Right atrium auricular region (tissue), 2 donors: ENCODE data around the gene CBFA2T3. TPM values are rescaled to one million over a fixed set of nuclear protein-coding genes. Genes with fewer than 3 reads are reported as not detected.
"Not testable (repeated sequence)": the region's sequence is repeated elsewhere in the genome, so short reads cannot be mapped to it uniquely, and the experiment has no call there.

Source experiments
- DNase-seq: peaks from one replicate; pipeline ENCODE4 v3.0.0-alpha.2; 2019; ENCODE audit warnings: low spot score
- H3K27ac ChIP-seq, 2 donors: fragments of 200-600 bp; sonication (generic); 1 replicate in 1 of 2; 2 replicates in 1 of 2; pipeline ENCODE4 v1.5.1; 2016 to 2019
- H3K27me3 ChIP-seq, 2 donors: fragments of 200-600 bp; sonication (generic); one replicate each; pipeline versions ENCODE4 v1.5.1 to v1.6.0; 2017 to 2019
- H3K36me3 ChIP-seq: fragments of 200-600 bp; sonication (generic); one replicate; pipeline ENCODE4 v1.5.1; 2016
- H3K4me1 ChIP-seq, 2 donors: fragments of 200-600 bp; sonication (generic); one replicate each; pipeline versions ENCODE4 v1.5.1 to v1.6.0; 2017 to 2019
- H3K4me3 ChIP-seq, 2 donors: fragments of 200-600 bp; sonication (generic); 1 replicate in 1 of 2; 2 replicates in 1 of 2; pipeline ENCODE4 v1.5.1; 2017 to 2019; ENCODE audit warnings: mild to moderate bottlenecking in 1 of 2, moderate library complexity in 1 of 2
- H3K9me3 ChIP-seq, 2 donors: fragments of 200-600 bp; sonication (generic); one replicate each; pipeline ENCODE4 v1.5.1; 2019
- total RNA-seq, 2 donors: library from RNA; depleted of rRNA; stranded (reverse); fragments of >200 nt; gene quantifications; one replicate each; pipeline ENCODE4 v1.1.0, GENCODE V29; 2016
- TF ChIP-seq, protein P1 (sequence below), 2 donors: fragments of 200-600 bp; sonication (generic); IDR thresholded peaks; one replicate each; pipeline ENCODE4 v1.5.1; 2019; ENCODE audit warnings: antibody characterized with exemption in 2 of 2

The CBFA2T3 gene
- total RNA-seq, 2 donors from 2014 or later = 1.1 to 2.6 TPM

DNA sequence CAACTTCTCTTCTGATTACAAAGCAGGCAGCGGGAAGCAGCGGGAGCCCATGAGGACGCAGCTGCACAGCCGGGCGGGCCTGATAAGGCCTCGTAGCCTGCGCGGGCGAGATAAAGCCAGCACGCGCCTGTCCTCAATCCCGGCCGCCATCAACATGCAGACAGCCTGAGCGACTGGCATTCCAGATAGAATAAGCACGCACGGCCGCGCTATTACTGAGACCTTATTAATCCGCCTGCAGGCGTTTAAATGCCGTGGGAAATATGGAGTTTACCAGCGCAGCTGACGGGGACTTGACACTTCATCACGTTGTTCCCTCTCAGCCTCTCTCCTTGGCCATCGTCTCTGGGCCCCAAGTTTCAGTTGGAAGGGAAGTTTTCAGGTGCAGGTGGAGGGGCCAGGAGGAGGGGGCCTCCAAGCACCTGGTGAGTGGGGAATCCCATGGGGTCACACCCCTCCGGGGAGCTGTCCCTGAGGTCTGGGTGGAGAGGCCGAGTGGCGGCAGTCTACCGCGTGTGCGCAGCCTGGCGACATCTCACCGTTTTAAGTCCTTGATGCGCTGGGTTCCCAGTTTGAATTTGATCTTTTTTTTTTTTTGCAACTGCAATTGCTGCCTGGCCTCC is 27.3 kb upstream of the CBFA2T3 start:
- Histone ChIP-seq H3K27me3 (peaks cover 0 to 6% of the 10 kb centered on the region in 2 donors), H3K9me3 (peaks cover 0 to 19% of the 10 kb centered on the region in 2 donors), H3K4me1 (peaks cover 0 to 18% of the 10 kb centered on the region in 2 donors), H3K4me3 (no peak overlapping the region), H3K27ac (no peak overlapping the region), H3K36me3 (no peaks in the 10 kb centered on the region)
- no peak for DNase-seq
- TF ChIP-seq, protein P1, sequence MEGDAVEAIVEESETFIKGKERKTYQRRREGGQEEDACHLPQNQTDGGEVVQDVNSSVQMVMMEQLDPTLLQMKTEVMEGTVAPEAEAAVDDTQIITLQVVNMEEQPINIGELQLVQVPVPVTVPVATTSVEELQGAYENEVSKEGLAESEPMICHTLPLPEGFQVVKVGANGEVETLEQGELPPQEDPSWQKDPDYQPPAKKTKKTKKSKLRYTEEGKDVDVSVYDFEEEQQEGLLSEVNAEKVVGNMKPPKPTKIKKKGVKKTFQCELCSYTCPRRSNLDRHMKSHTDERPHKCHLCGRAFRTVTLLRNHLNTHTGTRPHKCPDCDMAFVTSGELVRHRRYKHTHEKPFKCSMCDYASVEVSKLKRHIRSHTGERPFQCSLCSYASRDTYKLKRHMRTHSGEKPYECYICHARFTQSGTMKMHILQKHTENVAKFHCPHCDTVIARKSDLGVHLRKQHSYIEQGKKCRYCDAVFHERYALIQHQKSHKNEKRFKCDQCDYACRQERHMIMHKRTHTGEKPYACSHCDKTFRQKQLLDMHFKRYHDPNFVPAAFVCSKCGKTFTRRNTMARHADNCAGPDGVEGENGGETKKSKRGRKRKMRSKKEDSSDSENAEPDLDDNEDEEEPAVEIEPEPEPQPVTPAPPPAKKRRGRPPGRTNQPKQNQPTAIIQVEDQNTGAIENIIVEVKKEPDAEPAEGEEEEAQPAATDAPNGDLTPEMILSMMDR (IDR thresholded peaks at IDR 0.05) = no peak

GRCh38 chr16:89003831-89004208 is 26.8 kb upstream of the CBFA2T3 start:
- Histone ChIP-seq H3K27me3 (peaks cover 0 to 6% of the 10 kb centered on the region in 2 donors), H3K4me3 (no peak overlapping the region), H3K36me3 (no peaks in the 10 kb centered on the region), H3K27ac (no peak overlapping the region), H3K9me3 (peaks cover 0 to 24% of the 10 kb centered on the region in 2 donors), H3K4me1 (peaks cover 0 to 18% of the 10 kb centered on the region in 2 donors)
- no peak for DNase-seq
- TF ChIP-seq, protein P1 (IDR thresholded peaks at IDR 0.05) = no peak

DNA sequence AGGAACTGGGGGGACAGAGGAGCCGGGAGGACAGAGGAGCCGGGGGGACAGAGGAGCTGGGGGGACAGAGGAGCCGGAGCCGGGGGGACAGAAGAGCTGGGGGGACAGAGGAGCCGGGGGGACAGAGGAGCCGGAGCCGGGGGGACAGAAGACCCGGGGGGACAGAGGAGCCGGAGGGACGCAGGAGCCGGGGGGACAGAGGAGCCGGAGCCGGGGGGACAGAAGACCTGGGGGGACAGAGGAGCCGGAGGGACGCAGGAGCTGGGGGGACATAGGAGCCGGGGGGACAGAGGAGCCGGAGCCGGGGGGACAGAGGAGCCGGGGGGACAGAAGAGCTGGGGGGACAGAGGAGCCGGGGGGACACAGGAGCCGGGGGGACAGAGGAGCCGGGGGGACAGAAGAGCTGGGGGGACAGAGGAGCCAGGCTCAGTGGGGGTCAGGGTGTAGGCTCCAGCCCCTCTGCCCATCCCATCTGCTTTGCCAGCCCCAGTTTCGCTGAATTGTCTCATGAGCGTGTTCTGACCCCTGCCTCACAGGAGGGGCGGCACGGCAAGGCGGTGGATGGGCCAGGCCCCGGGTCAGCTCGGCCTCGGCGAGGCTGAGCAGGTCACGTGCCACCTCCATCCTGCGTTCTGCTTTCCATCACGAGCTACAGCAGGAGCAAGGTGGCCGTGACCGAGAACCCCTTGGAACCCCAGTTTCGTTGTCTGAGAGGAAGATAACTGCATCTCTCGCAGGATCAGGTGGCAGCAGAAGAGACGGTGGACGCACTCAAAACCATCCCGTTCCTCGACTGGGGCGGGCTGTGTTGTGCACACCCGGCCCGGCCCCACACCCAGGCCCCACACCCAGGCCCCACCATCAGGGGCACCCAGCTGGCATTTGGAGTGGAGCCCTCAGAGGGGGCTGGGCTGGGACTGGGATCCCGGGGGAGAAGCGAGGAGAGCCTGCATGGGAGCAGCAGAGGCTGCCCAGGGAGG is 26.1 kb upstream of the CBFA2T3 start:
- TF ChIP-seq, protein P1 (IDR thresholded peaks at IDR 0.05) = no peak
- Histone ChIP-seq H3K4me1 (peaks cover 0 to 18% of the 10 kb centered on the region in 2 donors), H3K27ac (no peak overlapping the region), H3K36me3 (no peaks in the 10 kb centered on the region), H3K9me3 (peaks cover 0 to 31% of the 10 kb centered on the region in 2 donors), H3K27me3 (peaks cover 0 to 6% of the 10 kb centered on the region in 2 donors), H3K4me3 (no peak overlapping the region)
- DNase-seq = no peak

- DNase-seq, H3K27ac ChIP-seq, H3K27me3 ChIP-seq, H3K36me3 ChIP-seq, H3K4me3 ChIP-seq: not testable (repeated sequence)
- H3K4me1 ChIP-seq = peaks cover 0 to 18% of the 10 kb centered on the region in 2 donors
- peaks cover 0 to 41% of the 10 kb centered on the region in 2 donors for H3K9me3 ChIP-seq
Measured at GRCh38 chr16:89002081-89002480, 25.1 kb upstream of the CBFA2T3 start.

DNA sequence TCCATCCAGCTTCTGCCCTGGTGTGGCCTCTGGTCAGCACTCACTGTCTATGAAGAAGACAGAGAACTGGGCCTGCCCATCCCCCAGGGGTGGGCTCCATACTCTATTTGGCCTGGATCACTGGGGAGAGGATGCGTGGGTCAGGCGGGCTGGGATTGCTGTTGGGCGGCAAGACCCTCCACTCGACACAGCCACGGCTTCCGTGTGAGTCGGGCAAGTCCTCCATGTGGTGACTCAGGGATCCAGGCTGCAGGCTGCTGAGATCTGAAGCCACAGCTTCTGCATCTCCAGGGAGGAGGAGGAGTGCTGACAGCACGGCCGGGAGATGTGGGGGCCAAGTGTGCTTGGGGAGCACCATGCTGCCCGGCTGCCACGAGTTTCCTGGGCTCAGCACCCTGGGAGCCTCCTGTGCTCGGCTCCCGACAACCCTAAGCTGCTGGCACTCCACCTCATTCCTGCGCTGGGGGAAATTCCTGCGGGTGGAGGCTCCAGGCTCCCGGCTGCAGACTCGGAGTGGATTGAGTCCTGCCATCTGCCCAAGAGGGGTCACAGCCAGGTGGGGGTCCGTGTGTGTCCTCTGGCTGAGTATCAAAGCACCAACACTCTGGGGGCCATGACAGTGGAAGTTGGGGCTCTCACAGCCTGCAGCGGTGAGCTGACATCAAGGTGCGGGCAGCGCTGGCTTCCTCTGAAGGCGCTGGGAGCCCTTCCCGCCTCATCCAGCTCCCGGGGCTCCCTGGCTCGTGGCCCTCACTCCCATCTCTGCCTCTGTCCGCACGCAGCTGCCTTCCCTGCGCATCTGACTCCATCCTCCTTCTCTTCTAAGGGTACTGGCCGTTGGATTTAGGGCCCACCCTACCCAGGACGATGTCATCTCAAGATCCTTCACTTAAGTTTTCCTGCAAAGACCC is 24.4 kb upstream of the CBFA2T3 start:
- TF ChIP-seq, protein P1 (IDR thresholded peaks at IDR 0.05) = no peak
- Histone ChIP-seq H3K27me3 (peaks cover 0 to 6% of the 10 kb centered on the region in 2 donors), H3K9me3 (peaks cover 0 to 46% of the 10 kb centered on the region in 2 donors), H3K36me3 (no peaks in the 10 kb centered on the region), H3K4me3 (no peak overlapping the region), H3K4me1 (peaks cover 0 to 18% of the 10 kb centered on the region in 2 donors), H3K27ac (no peak overlapping the region)
- no peak for DNase-seq
